IMR-90 (cell line): ENCODE results near the gene MAGED1.

ENCODE experiments used
- CTCF ChIP-seq: conservative IDR thresholded peaks from 2 replicates; pipeline ENCODE4 v1.5.1; 2012; ENCODE audit warnings: mild to moderate bottlenecking, low read depth, low read length, improper control_type of control experiment
- USF2 ChIP-seq: fragments of 150-350 bp; IDR thresholded peaks from 2 replicates; pipeline ENCODE4 v1.6.1; 2017; ENCODE audit warnings: mild to moderate bottlenecking, antibody characterized with exemption, low read length, low read depth

GRCh38 chrX:51878056-51878455, 15.4 kb upstream of the MAGED1 start:
- TF ChIP-seq CTCF (no peak), USF2 (no peak)
